LHCN-M2 (cell line): ENCODE results near the gene NAT10. TPM values are rescaled to one million over a fixed set of nuclear protein-coding genes. Genes with fewer than 3 reads are reported as not detected.
A peak's percentile ranks its signal among the peaks of the same experiment; 100 is the strongest.
"Not testable (repeated sequence)": the region's sequence is repeated elsewhere in the genome, so short reads cannot be mapped to it uniquely, and the experiment has no call there.

ENCODE experiments used
- DNase-seq: peaks from one replicate; pipeline ENCODE4 v3.0.0-alpha.2; 2012; ENCODE audit warnings: low read depth
- polyA plus RNA-seq: library from polyadenylated mRNA; unstranded; fragments of >200 nt; gene quantifications from one replicate; pipeline ENCODE4 v1.2.1, GENCODE V29; 2012; ENCODE audit warnings: missing spikeins
- total RNA-seq: library from RNA; depleted of rRNA; stranded (reverse); fragments of >200 nt; gene quantifications from 2 replicates; pipeline ENCODE4 v1.2.3, GENCODE V29; 2014; rRNA removed

Gene NAT10
- total RNA-seq = 38.3 and 41.0 TPM in 2 replicates
- polyA plus RNA-seq = 28.3 TPM

DNA sequence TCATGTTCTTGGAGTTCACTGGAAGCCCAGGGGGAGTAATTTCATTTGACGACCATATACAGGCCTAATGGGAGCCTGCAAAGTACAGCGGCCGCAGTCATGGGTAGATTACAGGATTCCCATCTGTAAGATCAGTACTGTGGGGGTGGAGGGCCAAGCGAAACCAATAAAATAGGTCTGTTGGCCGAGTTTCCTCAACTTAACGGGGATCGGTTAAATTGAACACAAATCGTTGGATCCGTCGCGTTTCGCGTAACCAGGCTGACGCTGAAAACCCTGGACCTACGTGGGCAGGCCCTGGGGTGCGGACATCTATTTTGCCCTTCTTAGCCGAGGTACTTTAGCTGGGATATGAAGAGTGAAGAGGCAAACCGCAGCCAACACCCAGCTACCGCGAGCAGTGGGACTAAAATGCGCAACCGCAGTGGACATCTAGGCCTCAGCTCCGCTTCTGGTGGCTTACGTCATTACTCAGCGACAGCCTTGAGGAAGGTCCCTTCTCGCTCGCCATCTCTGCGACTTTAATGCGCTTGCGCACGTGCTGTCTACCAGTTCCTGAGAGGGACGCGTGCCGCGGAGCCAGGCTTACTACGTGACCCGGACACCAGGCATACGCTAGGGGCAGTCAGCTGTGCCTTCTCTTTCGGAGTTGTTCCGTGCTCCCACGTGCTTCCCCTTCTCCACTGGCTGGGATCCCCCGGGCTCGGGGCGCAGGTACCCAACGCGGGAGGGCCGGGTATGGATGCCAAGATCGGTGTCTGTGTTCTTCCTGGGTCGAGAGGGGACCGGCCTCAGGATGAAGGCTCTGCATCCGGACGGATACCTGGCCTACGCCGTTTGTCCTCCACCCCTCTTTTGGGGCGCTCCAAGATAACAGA, at the start of gene NAT10:
Gene NAT10, plus strand, starts transcription at position 551 of the 878 bp plus-strand sequence. CDS start 2,597 bp downstream, outside the sequence.
- DNase-seq = peak; percentile 99

DNA sequence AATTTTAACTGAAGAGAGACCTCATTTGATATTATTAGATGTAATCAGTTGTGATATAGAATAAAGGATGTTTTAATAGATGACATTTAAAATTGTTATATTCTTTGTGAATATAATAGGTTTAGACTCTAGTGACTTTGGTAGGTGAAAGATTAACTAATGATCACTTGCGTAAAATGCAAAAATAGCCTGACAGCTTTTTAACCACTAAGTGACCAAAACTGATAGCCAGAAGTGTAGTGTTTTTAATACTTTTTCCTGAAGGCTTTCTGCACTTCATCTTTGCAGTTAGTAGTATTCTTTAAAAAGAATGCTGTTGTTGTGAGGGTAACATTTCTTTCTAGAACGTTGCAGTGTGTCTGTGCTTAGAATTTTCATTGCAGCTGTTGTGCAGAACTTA, 48.8 kb upstream of the NAT10 start:
- no peak for DNase-seq

DNA sequence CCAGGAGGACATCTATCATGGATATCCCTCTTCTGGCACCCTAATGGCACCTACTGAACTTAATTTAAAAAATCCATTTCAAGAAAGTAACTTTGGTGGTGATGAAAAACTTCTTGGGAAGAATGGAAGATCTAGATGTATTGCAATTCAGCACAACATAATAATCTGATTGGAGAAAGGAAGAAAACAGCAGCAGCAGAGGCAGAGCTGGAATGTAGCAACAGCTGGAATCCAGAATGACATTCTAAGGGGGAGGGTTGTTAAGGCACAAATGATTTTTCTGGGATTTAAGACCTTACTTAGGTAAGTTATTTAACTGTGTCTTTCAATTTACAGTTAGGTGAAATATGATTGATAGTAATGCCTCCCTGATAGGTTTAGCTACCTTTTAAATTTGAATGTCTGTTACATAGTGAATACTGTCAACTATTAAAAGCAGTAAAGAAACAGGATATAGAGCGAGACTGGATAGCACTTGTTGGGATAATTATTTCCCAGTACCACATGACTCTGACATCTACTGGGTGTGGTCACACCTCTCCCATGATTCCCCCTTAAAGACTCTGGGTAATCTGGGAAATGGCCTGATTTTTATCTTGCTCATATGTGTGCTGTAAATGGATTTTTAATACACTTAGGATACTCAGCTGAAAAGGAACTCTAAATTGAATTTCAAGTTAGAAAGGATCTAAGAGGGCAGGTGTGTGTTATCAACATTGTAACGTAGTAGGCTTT, 42.2 kb upstream of the NAT10 start:
- no peak for DNase-seq

GRCh38 chr11:34064291-34064690, 41.1 kb upstream of the NAT10 start:
- no peak for DNase-seq

- peak; percentile 38 for DNase-seq
Observed at GRCh38 chr11:34065505-34066203, 39.8 kb upstream of the NAT10 start.

- DNase-seq = not testable (repeated sequence)
Observed at GRCh38 chr11:34066766-34067165, 38.7 kb upstream of the NAT10 start.

DNA sequence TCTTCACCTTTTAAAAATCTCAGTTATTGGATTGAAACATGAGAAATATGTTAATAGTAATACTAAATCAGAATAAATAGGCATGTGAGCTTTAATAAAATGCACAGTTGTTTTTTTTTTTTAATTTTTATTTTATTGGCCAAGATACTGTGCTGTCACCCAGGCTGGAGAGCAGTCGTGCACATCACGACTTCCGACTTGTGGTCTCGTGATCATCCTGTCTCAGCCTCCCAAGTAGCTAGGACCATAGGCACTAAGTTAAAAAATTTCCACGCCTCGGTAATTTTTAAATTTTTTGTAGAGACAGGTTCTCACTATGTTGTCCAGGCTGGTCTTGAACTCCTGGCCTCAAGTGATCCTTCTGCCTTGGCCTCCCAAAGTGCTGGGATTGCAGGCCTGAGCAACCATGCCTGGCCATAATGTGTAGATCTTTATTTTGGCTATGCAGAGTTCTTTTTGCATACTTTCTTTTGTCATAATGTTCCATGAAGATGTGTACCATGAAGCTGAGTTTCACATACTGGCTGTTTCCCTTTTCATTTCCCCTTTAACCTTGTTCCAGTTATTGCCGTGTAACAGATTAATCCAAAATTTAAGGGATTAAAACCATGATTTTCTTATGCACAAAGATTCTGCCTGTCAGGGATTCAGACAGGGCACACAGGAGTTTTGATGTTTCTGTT, 37.9 kb upstream of the NAT10 start:
- DNase-seq = no peak

DNA sequence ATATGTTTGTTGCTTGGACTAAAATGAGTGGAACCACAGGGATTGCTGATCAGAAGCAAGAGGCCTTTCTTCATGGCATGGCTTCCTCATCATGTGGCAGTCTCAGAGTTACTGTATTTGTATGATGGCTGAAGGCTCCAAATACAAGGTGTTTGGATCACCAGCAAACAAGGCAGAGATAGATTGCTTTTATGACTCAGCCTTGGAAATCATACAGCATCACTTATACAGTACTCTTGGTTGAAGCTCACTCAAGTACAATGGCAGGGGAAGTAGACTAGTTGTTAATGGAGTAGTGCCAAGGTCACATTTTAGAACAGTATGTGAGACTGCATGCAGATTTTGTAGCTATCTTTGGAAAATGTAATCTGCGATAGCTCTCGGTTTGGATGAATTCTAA, 37.3 kb upstream of the NAT10 start:
- DNase-seq = peak; percentile 48

- not testable (repeated sequence) for DNase-seq
Observed at GRCh38 chr11:34071306-34071705, 34.1 kb upstream of the NAT10 start.

DNA sequence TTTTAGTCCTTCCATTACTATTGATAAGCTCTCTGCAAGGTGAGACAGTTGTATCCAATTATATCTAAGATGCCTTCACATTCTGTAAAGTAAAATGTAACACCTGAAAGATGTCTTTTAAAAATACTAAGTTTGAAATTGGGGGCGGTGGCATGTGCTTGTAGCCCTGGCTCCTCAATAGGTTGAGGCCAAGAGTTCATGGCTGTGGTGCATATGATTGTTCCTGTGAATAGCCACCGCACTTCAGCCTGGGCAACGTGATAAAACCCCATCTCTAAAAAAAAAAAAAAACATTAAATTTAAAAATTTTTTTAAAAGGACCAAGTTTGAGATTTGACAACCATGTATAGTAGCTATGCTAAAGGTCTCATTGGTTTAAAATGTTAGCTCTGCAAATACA, 33.4 kb upstream of the NAT10 start:
- DNase-seq = no peak

DNA sequence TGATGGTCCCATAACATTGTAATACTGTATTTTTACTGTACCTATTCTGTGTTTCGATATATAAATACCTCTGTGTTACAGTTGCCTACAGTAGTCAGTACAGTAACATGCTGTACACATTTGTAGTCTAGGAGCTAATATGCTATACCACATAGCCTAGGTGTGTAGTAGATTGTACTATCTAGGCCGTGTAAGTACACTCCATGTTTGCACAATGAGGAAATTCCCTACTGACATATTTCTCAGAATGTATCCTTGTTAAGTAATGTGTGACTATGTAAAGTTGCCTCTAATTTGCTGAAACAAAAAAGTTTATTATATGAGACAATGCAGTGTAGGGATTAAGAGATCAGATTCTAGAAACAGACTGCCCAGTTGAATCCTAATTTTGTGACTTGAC, 32.6 kb upstream of the NAT10 start:
- no peak for DNase-seq

- DNase-seq = no peak
Observed at GRCh38 chr11:34074391-34074790, 31.0 kb upstream of the NAT10 start.

GRCh38 chr11:34075178-34075820, 30.1 kb upstream of the NAT10 start:
- peak; percentile 73 for DNase-seq

GRCh38 chr11:34080609-34081008, 24.8 kb upstream of the NAT10 start:
- no peak for DNase-seq

- DNase-seq = no peak
Observed at GRCh38 chr11:34084637-34085036, 20.8 kb upstream of the NAT10 start.

DNA sequence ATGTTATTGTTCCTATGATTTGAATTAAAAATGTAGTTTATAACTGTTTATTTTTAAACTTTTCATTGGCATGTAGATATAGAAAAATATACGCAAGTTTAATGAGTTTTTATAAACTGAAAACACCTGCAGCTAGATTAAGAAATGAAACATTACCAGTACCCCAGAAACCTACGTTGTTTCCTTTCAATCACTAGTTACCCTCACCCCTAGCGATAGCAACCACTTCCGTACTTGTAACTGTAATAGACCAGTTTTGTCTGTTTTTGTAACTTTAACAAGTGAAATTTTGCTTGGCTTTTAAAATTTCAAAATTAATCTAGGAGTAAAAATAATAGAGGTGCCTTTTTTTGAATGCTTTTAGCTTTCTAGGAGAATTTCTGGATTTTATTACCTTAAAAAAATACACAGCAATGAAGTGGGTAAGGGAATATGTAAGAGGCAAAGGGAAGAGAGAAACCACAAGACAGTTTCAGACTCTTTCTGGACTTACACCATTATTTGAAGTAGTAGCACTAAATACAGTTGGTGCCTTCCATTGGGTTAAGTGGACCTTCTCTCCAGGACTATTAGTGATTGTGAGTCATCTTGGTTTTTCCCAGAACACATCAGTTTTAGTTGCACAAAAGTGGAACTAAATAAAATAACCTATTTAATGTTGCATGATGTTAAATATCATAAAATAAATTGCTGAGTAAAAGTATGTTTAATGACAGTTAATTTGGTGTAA, 18.7 kb upstream of the NAT10 start:
- peak; percentile 55 for DNase-seq

- DNase-seq = no peak
Observed at GRCh38 chr11:34091825-34092224, 13.6 kb upstream of the NAT10 start.

- not testable (repeated sequence) for DNase-seq
Observed at GRCh38 chr11:34094900-34095299, 10.5 kb upstream of the NAT10 start.

GRCh38 chr11:34098813-34099212, 6.6 kb upstream of the NAT10 start:
- DNase-seq = no peak

GRCh38 chr11:34104680-34105078, 750 bp upstream of the NAT10 start:
- peak; percentile 20 for DNase-seq
